Right lobe of liver (tissue), 6 donors: ENCODE results near the gene BRSK2. TPM values are rescaled to one million over a fixed set of nuclear protein-coding genes. Genes with fewer than 3 reads are reported as not detected.

Experiments used
- ATAC-seq, 4 donors: fragments of 200-7000 bp; cut with Tn5 transposase; one replicate each; pipeline ENCODE4 v1.9.1; 2020; ENCODE audit warnings: mild to moderate bottlenecking in 4 of 4, moderate library complexity in 4 of 4
- DNase-seq, 3 donors: peaks; one replicate each; pipeline ENCODE4 v3.0.0-alpha.2; 2020
- H3K27ac ChIP-seq, 3 donors: fragments of 200-600 bp; one replicate each; pipeline ENCODE4 v1.8.0; 2022
- H3K27me3 ChIP-seq, 2 donors: fragments of 200-600 bp; one replicate each; pipeline ENCODE4 v1.8.0; 2022
- H3K36me3 ChIP-seq, 4 donors: fragments of 200-600 bp; sonication (generic) in 1 of 4; one replicate each; pipeline versions ENCODE4 v1.5.1 to v1.8.0; 2017 to 2022; ENCODE audit warnings: control low read depth in 1 of 4
- H3K4me1 ChIP-seq, 4 donors: fragments of 200-600 bp; sonication (generic) in 1 of 4; one replicate each; pipeline versions ENCODE4 v1.5.1 to v1.8.0; 2017 to 2022; ENCODE audit warnings: control low read depth in 1 of 4
- H3K4me3 ChIP-seq, 3 donors: fragments of 200-600 bp; one replicate each; pipeline ENCODE4 v1.8.0; 2022
- H3K9me3 ChIP-seq, 4 donors: fragments of 200-600 bp; sonication (generic) in 1 of 4; one replicate each; pipeline versions ENCODE4 v1.5.1 to v1.8.0; 2017 to 2022; ENCODE audit warnings: control low read depth in 1 of 4
- CTCF ChIP-seq, 4 donors: fragments of 200-600 bp in 3 of 4; fragments of 450-650 bp in 1 of 4; IDR thresholded peaks; one replicate each; pipeline versions ENCODE4 v1.5.1 to v1.8.0; 2016 to 2022; ENCODE audit warnings: antibody characterized with exemption in 4 of 4, mild to moderate bottlenecking in 2 of 4
- POLR2A ChIP-seq: fragments of 450-650 bp; IDR thresholded peaks from one replicate; pipeline ENCODE4 v1.6.1; 2017; ENCODE audit warnings: antibody characterized with exemption, mild to moderate bottlenecking
- WGBS: methylation state at CpG from one replicate; pipeline ENCODE4 v1.1.6; 2018; ENCODE audit warnings: low coverage, low lambda C conversion rate; ENCODE audit not compliant: insufficient coverage; ENCODE audit errors: missing lambda C conversion rate; 5-methylcytosine and 5-hydroxymethylcytosine counted together
- intact Hi-C, 2 donors: fragments of 100-400 bp; cut with DNase I; formaldehyde crosslinking; loops; one replicate each; pipeline versions ENCODE4 v1.11.2 to v1.14.1; 2022
- total RNA-seq, 6 experiments: library from RNA; depleted of rRNA in 2 of 6; stranded (reverse); fragments of >200 nt in 2 of 6; fragmentation: NEBNext Ultra II Directional in 3 of 6; extraction: Animal tissue kit (Norgen Biotek cat#: 25700) in 3 of 6; gene quantifications; one replicate each; pipeline versions ENCODE4 v1.1.0 to v1.2.4, GENCODE V29; 2016 to 2023
- donor health status: DM: no; HTN: yes; CAD: no.
- donor health status: DM: no; HTN: no; CAD: no.
- donor health status: DM: no; HTN: no; CAD: no.
- donor health status: DM: no; HTN: yes; CAD: no.
- donor health status: DM: no; HTN: yes; CAD: no.

BRSK2 gene
- total RNA-seq, 6 experiments from 2014 or later, result 0.12 to 0.49 TPM; not detected in 4

GRCh38 chr11:1351278-1351937 is 38.3 kb upstream of the BRSK2 start:
- TF ChIP-seq POLR2A (no peak), CTCF (IDR thresholded peaks at IDR 0.05) (no peak)
- Histone ChIP-seq H3K9me3 (no peaks in the 10 kb centered on the region), H3K27me3 (no peaks in the 10 kb centered on the region), H3K4me3 (no peak overlapping the region), H3K4me1 (no peaks in the 10 kb centered on the region), H3K36me3 (no peaks in the 10 kb centered on the region), H3K27ac (no peak overlapping the region)
- 74% methylated on average over 12 of the region's 12 CpGs for WGBS
- intact Hi-C loops, result no loop called here
- DNase-seq, result no peak
- ATAC-seq, result no peak

GRCh38 chr11:1352696-1353382 is 36.9 kb upstream of the BRSK2 start:
- no peaks in the 10 kb centered on the region for H3K27me3 ChIP-seq
- DNase-seq, result no peak
- H3K4me3 ChIP-seq, result no peak overlapping the region
- no peaks in the 10 kb centered on the region for H3K4me1 ChIP-seq
- no peak overlapping the region for H3K27ac ChIP-seq
- WGBS, result 67% methylated on average over 8 of the region's 8 CpGs
- TF ChIP-seq POLR2A (no peak), CTCF (IDR thresholded peaks at IDR 0.05) (no peak)
- H3K9me3 ChIP-seq, result no peaks in the 10 kb centered on the region
- intact Hi-C loops, result no loop called here
- ATAC-seq, result no peak
- no peaks in the 10 kb centered on the region for H3K36me3 ChIP-seq

GRCh38 chr11:1353383-1354124 is 36.2 kb upstream of the BRSK2 start:
- ATAC-seq, result no peak
- H3K4me3 ChIP-seq, result no peak overlapping the region

More at GRCh38 chr11:1353383-1354124, 36.2 kb upstream of the BRSK2 start:
- WGBS, result 61% methylated on average over 7 of the region's 32 CpGs
- no peak for DNase-seq
- H3K36me3 ChIP-seq, result no peaks in the 10 kb centered on the region
- H3K27ac ChIP-seq, result no peak overlapping the region
- no peaks in the 10 kb centered on the region for H3K27me3 ChIP-seq
- H3K9me3 ChIP-seq, result no peaks in the 10 kb centered on the region
- no peaks in the 10 kb centered on the region for H3K4me1 ChIP-seq
- TF ChIP-seq CTCF (IDR thresholded peaks at IDR 0.05) (no peak), POLR2A (no peak)
- intact Hi-C loops, result no loop called here
